CD8-positive, alpha-beta memory T cell (primary cell): Measurements from ENCODE around the gene MOGAT1. TPM values are rescaled to one million over a fixed set of nuclear protein-coding genes. Genes with fewer than 3 reads are reported as not detected.

Experiments
- polyA plus RNA-seq: library from polyadenylated mRNA; unstranded; fragments of 300-500 nt; fragmentation: Illumina TruSeq; gene quantifications from one replicate; pipeline ENCODE4 v1.2.3, GENCODE V29; 2021
- total RNA-seq, 2 experiments: library from RNA; stranded (reverse); gene quantifications; one replicate each; pipeline ENCODE4 v1.2.3, GENCODE V29; 2021

Gene MOGAT1
- total and polyA plus RNA-seq, 3 experiments from 2014 or later, result not detected

Other genes starting within 250 kb of the MOGAT1 start
- gene SGPP2, start 247.1 kb upstream of the MOGAT1 start, total RNA-seq, result 1 to 10 TPM; 6.5 to 7.6 TPM
- 2.2 TPM for gene SGPP2, start 247.1 kb upstream of the MOGAT1 start, polyA plus RNA-seq
- gene FARSB, start 15.6 kb upstream of the MOGAT1 start, total RNA-seq, result 10 to 100 TPM; 57.0 to 58.5 TPM
- 23.8 TPM for gene FARSB, start 15.6 kb upstream of the MOGAT1 start, polyA plus RNA-seq
- 10 to 100 TPM; 38.6 to 41.4 TPM for gene ACSL3, start 189.4 kb downstream of the MOGAT1 start, total RNA-seq
- 27.7 TPM for gene ACSL3, start 189.4 kb downstream of the MOGAT1 start, polyA plus RNA-seq